ENCODE results near the gene DNAH17. TPM values are rescaled to one million over a fixed set of nuclear protein-coding genes. Genes with fewer than 3 reads are reported as not detected.

The DNAH17 gene
- total and polyA plus RNA-seq, 2 donors (not counting 3 experiments of a cell fraction or from before 2014, with no cell fraction given) = not detected

- H3K27me3 ChIP-seq (ENCODE audit: control insufficient read depth in 2 of 2, insufficient read depth in 2 of 2, low read length in 2 of 2) = no peaks in the 10 kb centered on the region
- no peaks in the 10 kb centered on the region for H4K20me1 ChIP-seq (replicated peaks; ENCODE audit: control insufficient read depth, extremely low read depth, insufficient read depth, low read length)
- peaks cover 4% of the 10 kb centered on the region for H3K4me1 ChIP-seq (ENCODE audit: control insufficient read depth, extremely low read depth, insufficient read depth, low read length)
- no peak overlapping the region for H2AFZ ChIP-seq (ENCODE audit: low read depth, low read length)
- no peak overlapping the region for H3K4me2 ChIP-seq (ENCODE audit: insufficient read depth, low read length)
- POLR2A ChIA-PET = no interaction called here
- DNase-seq (ENCODE audit: low read depth, low spot score) (no peak), FAIRE-seq (no peak)
- intact Hi-C loops (cut with micrococcal nuclease) = no loop called here
- no peaks in the 10 kb centered on the region for H3K36me3 ChIP-seq (ENCODE audit: control insufficient read depth in 2 of 2, extremely low read depth in 1 of 2, insufficient read depth in 2 of 2, low read length in 2 of 2)
- CTCF ChIA-PET = interaction anchor here (0.8 to 1.5 kb wide), 2 partner anchors 13 to 350 kb away, joined by 4 read pairs; no protein-coding TSS in a partner anchor
- no peak overlapping the region for H3K4me3 ChIP-seq (replicated peaks in 1 of 3; ENCODE audit: insufficient read depth in 1 of 3, low read depth in 1 of 3, low read length in 3 of 3)
- no peaks in the 10 kb centered on the region for H3K9me3 ChIP-seq (replicated peaks; ENCODE audit: control insufficient read depth, insufficient read depth, low read length)
- H3K27ac ChIP-seq (ENCODE audit: insufficient read depth, low read depth, low read length) = no peak overlapping the region
- H3K9me1 ChIP-seq (replicated peaks; ENCODE audit: control insufficient read depth, extremely low read depth, insufficient read depth, low read length) = no peaks in the 10 kb centered on the region
- H3K9ac ChIP-seq (replicated peaks; ENCODE audit: extremely low read depth, insufficient read depth, low read length) = no peak overlapping the region
- dilution Hi-C loops (cut with MboI; ENCODE audit: extremely low pct_ligation_motif_present, low sequenced_read_pairs) = no loop called here
- no TSS peak for BruUV-seq (replicated peaks)
- no peaks in the 10 kb centered on the region for H3K79me2 ChIP-seq (ENCODE audit: control insufficient read depth, insufficient read depth, low read length)
- TF ChIP-seq CTCF (IDR thresholded peaks at IDR 0.05; ENCODE audit: extremely low read depth in 1 of 2, insufficient read depth in 1 of 2, low read depth in 1 of 2, low read length in 2 of 2) = no peak
- TF ChIP-seq FOS (IDR thresholded peaks at IDR 0.05; ENCODE audit: borderline replicate concordance, insufficient read depth, low read length) = no peak
- no peak for TF ChIP-seq MYC (IDR thresholded peaks at IDR 0.05; ENCODE audit: low read depth, low read length)
Observed at GRCh38 chr17:78434455-78435329, 142.5 kb downstream of the DNAH17 start.

- DNase-seq (ENCODE audit: low read depth, low spot score) (no peak), FAIRE-seq (no peak)
- Histone ChIP-seq H2AFZ (ENCODE audit: low read depth, low read length) (no peak overlapping the region), H3K36me3 (ENCODE audit: control insufficient read depth in 2 of 2, extremely low read depth in 1 of 2, insufficient read depth in 2 of 2, low read length in 2 of 2) (peaks cover 0 to 4% of the 10 kb centered on the region in 2 experiments), H4K20me1 (replicated peaks; ENCODE audit: control insufficient read depth, extremely low read depth, insufficient read depth, low read length) (no peaks in the 10 kb centered on the region), H3K4me3 (replicated peaks in 1 of 3; ENCODE audit: insufficient read depth in 1 of 3, low read depth in 1 of 3, low read length in 3 of 3) (no peak overlapping the region), H3K4me1 (ENCODE audit: control insufficient read depth, extremely low read depth, insufficient read depth, low read length) (peaks cover 3% of the 10 kb centered on the region), H3K9ac (replicated peaks; ENCODE audit: extremely low read depth, insufficient read depth, low read length) (no peak overlapping the region), H3K79me2 (ENCODE audit: control insufficient read depth, insufficient read depth, low read length) (no peaks in the 10 kb centered on the region), H3K27ac (ENCODE audit: insufficient read depth, low read depth, low read length) (no peak overlapping the region), H3K9me1 (replicated peaks; ENCODE audit: control insufficient read depth, extremely low read depth, insufficient read depth, low read length) (no peaks in the 10 kb centered on the region), H3K4me2 (ENCODE audit: insufficient read depth, low read length) (no peak overlapping the region), H3K9me3 (replicated peaks; ENCODE audit: control insufficient read depth, insufficient read depth, low read length) (no peaks in the 10 kb centered on the region), H3K27me3 (ENCODE audit: control insufficient read depth in 2 of 2, insufficient read depth in 2 of 2, low read length in 2 of 2) (no peaks in the 10 kb centered on the region)
- BruUV-seq (replicated peaks) = no TSS peak
- ChIA-PET POLR2A (no interaction called here), CTCF (interaction anchor here (0.8 kb wide), 1 partner anchor 12 kb away, joined by 4 read pairs; no protein-coding TSS in a partner anchor)
- dilution Hi-C loops (cut with MboI; ENCODE audit: extremely low pct_ligation_motif_present, low sequenced_read_pairs) (no loop called here), intact Hi-C loops (cut with micrococcal nuclease) (no loop called here)
- no peak for TF ChIP-seq CTCF (IDR thresholded peaks at IDR 0.05; ENCODE audit: extremely low read depth in 1 of 2, insufficient read depth in 1 of 2, low read depth in 1 of 2, low read length in 2 of 2)
- no peak for TF ChIP-seq MAX (IDR thresholded peaks at IDR 0.05; ENCODE audit: insufficient read depth, insufficient read length)
Observed at GRCh38 chr17:78433780-78434335, 143.3 kb downstream of the DNAH17 start.

All from endothelial cell of umbilical vein (primary cell).